Naive thymus-derived CD4-positive, alpha-beta T cell (primary cell): ENCODE results near the gene GNL1. TPM values are rescaled to one million over a fixed set of nuclear protein-coding genes. Genes with fewer than 3 reads are reported as not detected.
A peak's percentile ranks its signal among the peaks of the same experiment; 100 is the strongest.
"Not testable (repeated sequence)": the region's sequence is repeated elsewhere in the genome, so short reads cannot be mapped to it uniquely, and the experiment has no call there.

Experiments used
- ATAC-seq: fragments of 150-1000 bp; cut with Tn5 transposase; 2 replicates; pipeline ENCODE4 v1.10.0; 2021; ENCODE audit warnings: mild to moderate bottlenecking, moderate library complexity
- CTCF ChIA-PET: fragments of 350-600 bp; sonication (Branson Sonifier 250); formaldehyde crosslinking; loops from one replicate; lab custom pipeline; 2021; ENCODE audit warnings: antibody characterized with exemption; lab: Charles Lee
- POLR2A ChIA-PET: fragments of 350-600 bp; sonication (Branson Sonifier 250); formaldehyde crosslinking; loops from one replicate; lab custom pipeline; 2021; ENCODE audit warnings: antibody characterized with exemption, inconsistent platforms; lab: Charles Lee
- DNase-seq, 9 donors: peaks; one replicate each; pipeline versions ENCODE4 v3.0.0 to v3.0.0-alpha.2; 2020 to 2022; ENCODE audit warnings: mixed read lengths in 1 of 9
- H3K27ac ChIP-seq: one replicate; pipeline ENCODE4 v1.7.0; 2013; ENCODE audit warnings: mild to moderate bottlenecking, low read depth, low read length, moderate library complexity
- H3K27me3 ChIP-seq, 2 donors: one replicate each; pipeline ENCODE4 v1.7.0; 2013; ENCODE audit warnings: low read length in 2 of 2, mild to moderate bottlenecking in 2 of 2, moderate library complexity in 2 of 2; ENCODE audit not compliant: control insufficient read depth in 2 of 2, insufficient read depth in 2 of 2
- H3K36me3 ChIP-seq, 3 experiments: 1 replicate in 2 of 3; 2 replicates in 1 of 3; pipeline ENCODE4 v1.7.0; 2013; ENCODE audit warnings: low read length in 3 of 3, mild to moderate bottlenecking in 3 of 3, moderate library complexity in 1 of 3; ENCODE audit not compliant: insufficient read depth in 3 of 3, control insufficient read depth in 2 of 3
- H3K4me1 ChIP-seq, 2 donors: one replicate each; pipeline ENCODE4 v1.7.0; 2013; ENCODE audit warnings: low read length in 2 of 2, mild to moderate bottlenecking in 2 of 2, moderate library complexity in 1 of 2; ENCODE audit not compliant: control insufficient read depth in 2 of 2, insufficient read depth in 2 of 2
- H3K4me3 ChIP-seq: 2 replicates; pipeline ENCODE4 v1.7.0; 2013; ENCODE audit warnings: mild to moderate bottlenecking, low read length
- H3K9me3 ChIP-seq, 3 experiments: 1 replicate in 2 of 3; 2 replicates in 1 of 3; pipeline ENCODE4 v1.7.0; 2013; ENCODE audit warnings: low read length in 3 of 3; ENCODE audit not compliant: control insufficient read depth in 2 of 3
- H3K27ac Mint-ChIP-seq, 9 donors: one replicate each; pipeline ENCODE4 v1.8.0; 2020 to 2022; ENCODE audit warnings: mixed read lengths in 9 of 9, mild to moderate bottlenecking in 8 of 9, moderate library complexity in 5 of 9, inconsistent platforms in 2 of 9
- H3K27me3 Mint-ChIP-seq, 5 donors: one replicate each; pipeline ENCODE4 v1.8.0; 2021 to 2022; ENCODE audit warnings: mixed read lengths in 5 of 5, mild to moderate bottlenecking in 1 of 5
- H3K36me3 Mint-ChIP-seq, 5 donors: one replicate each; pipeline ENCODE4 v1.8.0; 2020 to 2022; ENCODE audit warnings: mixed read lengths in 5 of 5, mild to moderate bottlenecking in 3 of 5, inconsistent platforms in 1 of 5
- H3K4me1 Mint-ChIP-seq, 7 donors: one replicate each; pipeline ENCODE4 v1.8.0; 2020 to 2022; ENCODE audit warnings: mixed read lengths in 7 of 7, mild to moderate bottlenecking in 3 of 7, inconsistent platforms in 1 of 7
- H3K4me3 Mint-ChIP-seq, 10 donors: one replicate each; pipeline ENCODE4 v1.8.0; 2020 to 2022; ENCODE audit warnings: mild to moderate bottlenecking in 10 of 10, mixed read lengths in 10 of 10, moderate library complexity in 6 of 10, inconsistent platforms in 2 of 10
- H3K9me3 Mint-ChIP-seq, 11 donors: one replicate each; pipeline ENCODE4 v1.8.0; 2020 to 2022; ENCODE audit warnings: mixed read lengths in 11 of 11, mild to moderate bottlenecking in 4 of 11, inconsistent platforms in 1 of 11, moderate library complexity in 1 of 11
- intact Hi-C, 2 donors: fragments of 100-400 bp; cut with micrococcal nuclease; formaldehyde crosslinking; loops; one replicate each; pipeline ENCODE4 v1.15.1; 2023
- polyA plus RNA-seq, 2 donors: library from polyadenylated mRNA; unstranded; fragments of 300-500 nt; fragmentation: Illumina TruSeq; gene quantifications; one replicate each; pipeline ENCODE4 v1.2.3, GENCODE V29; 2021
- total RNA-seq, 6 experiments: library from RNA in 5 of 6; stranded (reverse) in 5 of 6; gene quantifications; 1 replicate in 5 of 6; 2 replicates in 1 of 6; pipeline ENCODE4 v1.2.3 and lab custom pipeline; 2021 to 2026

The GNL1 gene
- total and polyA plus RNA-seq, 7 experiments from 2014 or later: 27.7 to 190 (median 65.1) TPM

GRCh38 chr6:30500421-30501355 is 55.6 kb downstream of the GNL1 start:
- peak overlapping the region; percentile 48 for H3K4me3 ChIP-seq
- H3K27me3 ChIP-seq: no peaks in the 10 kb centered on the region
- no peaks in the 10 kb centered on the region for H3K36me3 ChIP-seq
- no peaks in the 10 kb centered on the region for H3K36me3 Mint-ChIP-seq
- peak overlapping the region; percentile 39 to 93 (median 85) for H3K27ac Mint-ChIP-seq
- ATAC-seq (peak; percentile 35), DNase-seq (no peak)
- ChIA-PET POLR2A (interaction anchor here (0.6 to 21.1 kb wide), 16 partner anchors 7 to 226 kb away, joined by 3 to 652 read pairs (median 5); no protein-coding TSS in a partner anchor), CTCF (interaction anchor here (0.9 to 2.6 kb wide), 10 partner anchors 8 to 230 kb away, joined by 3 to 18 read pairs (median 4); no protein-coding TSS in a partner anchor)
- H3K27me3 Mint-ChIP-seq: no peaks in the 10 kb centered on the region
- no peaks in the 10 kb centered on the region for H3K9me3 ChIP-seq
- peaks cover 9 to 31% of the 10 kb centered on the region in 2 donors for H3K4me1 ChIP-seq
- intact Hi-C loops: loop anchor here in 1 of 2 donors (1.0 kb wide), 2 partner anchors 8 to 9 kb away; no protein-coding TSS in a partner anchor
- peak overlapping the region; percentile 76 to 89 (median 86) for H3K4me3 Mint-ChIP-seq
- peak overlapping the region; percentile 36 for H3K27ac ChIP-seq
- peaks cover 24 to 50% (median 46%) of the 10 kb centered on the region in 7 donors for H3K4me1 Mint-ChIP-seq
- no peaks in the 10 kb centered on the region for H3K9me3 Mint-ChIP-seq

GRCh38 chr6:30498705-30499104 is 57.6 kb downstream of the GNL1 start:
- Mint-ChIP-seq H3K36me3 (peaks cover 0 to 12% (median 7%) of the 10 kb centered on the region in 5 donors), H3K4me1 (peaks cover 37 to 68% (median 64%) of the 10 kb centered on the region in 7 donors), H3K4me3 (peak overlapping the region in 1 of 10 donors; percentile 36)
- H3K36me3 ChIP-seq, H3K27ac ChIP-seq, H3K9me3 ChIP-seq, intact Hi-C loops, H3K9me3 Mint-ChIP-seq, H3K27me3 ChIP-seq, H3K4me3 ChIP-seq, H3K27ac Mint-ChIP-seq, CTCF ChIA-PET, H3K27me3 Mint-ChIP-seq, ATAC-seq, DNase-seq: not testable (repeated sequence)
- peaks cover 27 to 43% of the 10 kb centered on the region in 2 donors for H3K4me1 ChIP-seq
- POLR2A ChIA-PET: interaction anchor here (9.8 to 21.1 kb wide), 2 partner anchors 5 to 42 kb away, joined by 199 to 652 read pairs; no protein-coding TSS in a partner anchor

- H3K4me3 ChIP-seq: no peak overlapping the region
- CTCF ChIA-PET: interaction anchor here (1.9 to 8.6 kb wide), 2 partner anchors 11 to 46 kb away, joined by 5 to 77 read pairs; no protein-coding TSS in a partner anchor
- H3K27ac Mint-ChIP-seq: peak overlapping the region in 6 of 9 donors; percentile 1 to 99 (median 74)
Measured at GRCh38 chr6:30497714-30498113, 58.6 kb downstream of the GNL1 start.

GRCh38 chr6:30497261-30497599 is 59.1 kb downstream of the GNL1 start:
- ChIA-PET CTCF (interaction anchor here (1.3 to 8.6 kb wide), 3 partner anchors 12 to 46 kb away, joined by 4 to 77 read pairs (median 5); no protein-coding TSS in a partner anchor), POLR2A (interaction anchor here (1.6 to 9.8 kb wide), 5 partner anchors 10 to 43 kb away, joined by 6 to 652 read pairs (median 184); no protein-coding TSS in a partner anchor)
- H3K9me3 ChIP-seq, DNase-seq, H3K27me3 ChIP-seq, intact Hi-C loops, ATAC-seq, H3K4me3 Mint-ChIP-seq, H3K4me3 ChIP-seq, H3K27me3 Mint-ChIP-seq, H3K27ac ChIP-seq, H3K9me3 Mint-ChIP-seq: not testable (repeated sequence)
- peaks cover 1 to 24% (median 17%) of the 10 kb centered on the region in 5 donors for H3K36me3 Mint-ChIP-seq
- Histone ChIP-seq H3K36me3 (peaks cover 8 to 17% (median 9%) of the 10 kb centered on the region in 3 experiments), H3K4me1 (peaks cover 41 to 55% of the 10 kb centered on the region in 2 donors)
- peaks cover 43 to 82% (median 77%) of the 10 kb centered on the region in 7 donors for H3K4me1 Mint-ChIP-seq
- peak overlapping the region in 6 of 9 donors; percentile 40 to 99 (median 80) for H3K27ac Mint-ChIP-seq

More at GRCh38 chr6:30497714-30498113, 58.6 kb downstream of the GNL1 start:
- DNase-seq (no peak), ATAC-seq (no peak)
- H3K9me3 Mint-ChIP-seq: peaks cover 0 to under 1% (median 0%) of the 10 kb centered on the region in 11 donors
- Histone ChIP-seq H3K27me3 (no peaks in the 10 kb centered on the region), H3K4me1 (peaks cover 36 to 50% of the 10 kb centered on the region in 2 donors), H3K27ac (no peak overlapping the region), H3K9me3 (no peaks in the 10 kb centered on the region), H3K36me3 (peaks cover 3 to 12% (median 4%) of the 10 kb centered on the region in 3 experiments)
- peaks cover 41 to 78% (median 72%) of the 10 kb centered on the region in 7 donors for H3K4me1 Mint-ChIP-seq
- H3K36me3 Mint-ChIP-seq: peaks cover 0 to 19% (median 12%) of the 10 kb centered on the region in 5 donors
- no peaks in the 10 kb centered on the region for H3K27me3 Mint-ChIP-seq
- POLR2A ChIA-PET: interaction anchor here (8.6 to 9.8 kb wide), 2 partner anchors 12 to 43 kb away, joined by 199 to 652 read pairs; no protein-coding TSS in a partner anchor
- intact Hi-C loops: no loop called here
- no peak overlapping the region for H3K4me3 Mint-ChIP-seq

- peaks cover 18 to 28% (median 20%) of the 10 kb centered on the region in 3 experiments for H3K36me3 ChIP-seq
- H3K4me1 Mint-ChIP-seq: peaks cover 52 to 85% (median 76%) of the 10 kb centered on the region in 7 donors
- ChIA-PET CTCF (interaction anchor here (0.7 to 8.6 kb wide), 7 partner anchors 11 to 946 kb away, joined by 3 to 96 read pairs (median 5); no protein-coding TSS in a partner anchor), POLR2A (interaction anchor here (0.7 to 9.8 kb wide), 9 partner anchors 9 to 110 kb away, joined by 3 to 652 read pairs (median 6); no protein-coding TSS in a partner anchor)
- ATAC-seq: no peak
- DNase-seq: no peak
- intact Hi-C loops: loop anchor here in 1 of 2 donors (1.0 kb wide), 1 partner anchor 13 kb away; no protein-coding TSS in a partner anchor
- H3K27me3 Mint-ChIP-seq: no peaks in the 10 kb centered on the region
- H3K36me3 Mint-ChIP-seq: peaks cover 7 to 37% (median 30%) of the 10 kb centered on the region in 5 donors
- no peak overlapping the region for H3K4me3 ChIP-seq
- peaks cover 0 to 4% (median 0%) of the 10 kb centered on the region in 11 donors for H3K9me3 Mint-ChIP-seq
- no peaks in the 10 kb centered on the region for H3K9me3 ChIP-seq
- no peaks in the 10 kb centered on the region for H3K27me3 ChIP-seq
- H3K27ac ChIP-seq: peak overlapping the region; percentile 47
- H3K27ac Mint-ChIP-seq: peak overlapping the region in 8 of 9 donors; percentile 10 to 99 (median 84)
- peak overlapping the region in 8 of 10 donors; percentile 12 to 99 (median 90) for H3K4me3 Mint-ChIP-seq
- H3K4me1 ChIP-seq: peaks cover 48 to 56% of the 10 kb centered on the region in 2 donors
Measured at GRCh38 chr6:30495993-30496392, 60.3 kb downstream of the GNL1 start.
